GM19351 (cell line): ENCODE measurements around the gene CLDN6.
"Not testable (repeated sequence)": the region's sequence is repeated elsewhere in the genome, so short reads cannot be mapped to it uniquely, and the experiment has no call there.

Experiments used
- ATAC-seq: cut with Tn5 transposase; IDR thresholded peaks from one replicate; pipeline ENCODE4 v1.9.1; 2021; ENCODE audit warnings: mild to moderate bottlenecking, moderate library complexity; ENCODE audit not compliant: unreplicated experiment

Gene CLDN6

GRCh38 chr16:3017794-3018506 lies at the start of gene CLDN6:
Gene CLDN6, minus strand, starts transcription at chr16:3018183. Its CDS starts 2,162 bp downstream, at chr16:3016021.
- ATAC-seq = no peak

GRCh38 chr16:3066440-3066748 lies 48.4 kb upstream of the CLDN6 start:
- no peak for ATAC-seq

- no peak for ATAC-seq
These were observed 47.9 kb upstream of the CLDN6 start for GRCh38 chr16:3065742-3066439.

- no peak for ATAC-seq
These were observed 47.2 kb upstream of the CLDN6 start, which contains the start of gene IL32 for GRCh38 chr16:3065069-3065741. Gene IL32, plus strand, starts transcription at chr16:3065640. Its CDS starts 172 bp downstream, at chr16:3065812.

- no peak for ATAC-seq
These were observed 45.8 kb upstream of the CLDN6 start for GRCh38 chr16:3063625-3064386.

GRCh38 chr16:3062553-3062952 lies 44.6 kb upstream of the CLDN6 start:
- no peak for ATAC-seq

GRCh38 chr16:3060339-3061127 lies 42.5 kb upstream of the CLDN6 start:
- ATAC-seq = no peak

GRCh38 chr16:3059723-3060242 lies 41.8 kb upstream of the CLDN6 start:
- ATAC-seq = no peak

GRCh38 chr16:3059041-3059722 lies 41.2 kb upstream of the CLDN6 start:
- ATAC-seq = peak; percentile 73

GRCh38 chr16:3058139-3059030 lies 40.4 kb upstream of the CLDN6 start:
- ATAC-seq = peak; percentile 17

GRCh38 chr16:3057181-3058138 lies 39.5 kb upstream of the CLDN6 start:
- no peak for ATAC-seq

- ATAC-seq = no peak
These were observed 38.6 kb upstream of the CLDN6 start for GRCh38 chr16:3056336-3057180.

- not testable (repeated sequence) for ATAC-seq
These were observed 37.7 kb upstream of the CLDN6 start for GRCh38 chr16:3055734-3056115.

- ATAC-seq = no peak
These were observed 37.2 kb upstream of the CLDN6 start for GRCh38 chr16:3054965-3055733.

GRCh38 chr16:3053330-3053710 lies 35.3 kb upstream of the CLDN6 start:
- not testable (repeated sequence) for ATAC-seq
